K562 (cell line): ENCODE data around the gene USP49. TPM values are rescaled to one million over a fixed set of nuclear protein-coding genes. Genes with fewer than 3 reads are reported as not detected.

Experiments
- C11orf30 ChIP-seq: fragments of 450-650 bp; IDR thresholded peaks from 2 replicates; pipeline ENCODE4 v1.6.1; 2016; ENCODE audit warnings: low read depth, mild to moderate bottlenecking
- CTBP1 ChIP-seq: fragments of 450-650 bp; IDR thresholded peaks from 2 replicates; pipeline ENCODE4 v1.6.1; 2016; ENCODE audit warnings: borderline replicate concordance
- DNMT1 ChIP-seq: fragments of 450-650 bp; IDR thresholded peaks from 2 replicates; pipeline ENCODE4 v1.6.1; 2016; ENCODE audit warnings: antibody characterized with exemption, mild to moderate bottlenecking
- DPF2 ChIP-seq: fragments of 450-650 bp; IDR thresholded peaks from 2 replicates; pipeline ENCODE4 v1.6.1; 2016
- EHMT2 ChIP-seq: fragments of 450-650 bp; IDR thresholded peaks from 2 replicates; pipeline ENCODE4 v1.6.1; 2018; ENCODE audit warnings: antibody characterized with exemption
- FOXJ2 ChIP-seq: fragments of 200-800 bp; sonication (Bioruptor generic); IDR thresholded peaks from 2 replicates; pipeline ENCODE4 v1.6.1; 2016; ENCODE audit warnings: missing genetic modification characterization, missing compliant biosample characterization
- GATA2 ChIP-seq: sonication (generic); formaldehyde crosslinking; IDR thresholded peaks from 2 replicates; pipeline ENCODE4 v1.4.0; 2020; ENCODE audit warnings: mild to moderate bottlenecking, missing genetic modification reagents
- HDAC1 ChIP-seq, 2 experiments: fragments of 450-650 bp; IDR thresholded peaks; 2 replicates each; pipeline ENCODE4 v1.6.1; 2016 to 2017; ENCODE audit warnings: inconsistent platforms in 1 of 2, mild to moderate bottlenecking in 1 of 2, moderate library complexity in 1 of 2
- JUND ChIP-seq, 2 experiments: IDR thresholded peaks; 2 replicates in 1 of 2; 3 replicates in 1 of 2; pipeline ENCODE4 v1.6.1; 2011; ENCODE audit warnings: borderline replicate concordance in 2 of 2, low read depth in 2 of 2, low read length in 2 of 2, improper control_type of control experiment in 1 of 2, missing biosample characterization in 1 of 2, missing genetic modification characterization in 1 of 2, missing genetic modification reagents in 1 of 2
- MAFG ChIP-seq: fragments of 450-650 bp; conservative IDR thresholded peaks from 2 replicates; pipeline ENCODE4 v1.6.1; 2016; ENCODE audit warnings: missing genetic modification characterization, missing compliant biosample characterization
- MEF2D ChIP-seq: conservative IDR thresholded peaks from 2 replicates; pipeline ENCODE4 v1.6.1; 2016; ENCODE audit warnings: low read depth, missing genetic modification characterization, missing compliant biosample characterization
- NEUROD1 ChIP-seq: fragments of 150-350 bp; IDR thresholded peaks from 2 replicates; pipeline ENCODE4 v1.6.1; 2014; ENCODE audit warnings: borderline replicate concordance, low read length, low read depth; ENCODE audit not compliant: partially characterized antibody
- RAD21 ChIP-seq, 2 experiments: fragments of 250-450 bp in 1 of 2; fragments of 450-650 bp in 1 of 2; sonication (Bioruptor Pico) in 1 of 2; formaldehyde crosslinking in 1 of 2; IDR thresholded peaks in 1 of 2; conservative IDR thresholded peaks in 1 of 2; 2 replicates each; pipeline versions ENCODE4 v1.4.0 to v1.8.0; 2020 to 2022; ENCODE audit warnings: mild to moderate bottlenecking in 2 of 2, moderate library complexity in 1 of 2
- SOX6 ChIP-seq: fragments of 450-650 bp; IDR thresholded peaks from 2 replicates; pipeline ENCODE4 v1.6.1; 2014; ENCODE audit warnings: mild to moderate bottlenecking
- ZBTB7A ChIP-seq: IDR thresholded peaks from 2 replicates; pipeline ENCODE4 v1.6.1; 2011; ENCODE audit warnings: low read depth, mild to moderate bottlenecking, low read length, moderate library complexity, borderline replicate concordance; ENCODE audit not compliant: control insufficient read depth
- ZEB2 ChIP-seq: fragments of 450-650 bp; IDR thresholded peaks from 2 replicates; pipeline ENCODE4 v1.6.1; 2016
- ZNF263 ChIP-seq: sonication (generic); formaldehyde crosslinking; IDR thresholded peaks from 2 replicates; pipeline ENCODE4 v1.8.0; 2022; ENCODE audit warnings: mild to moderate bottlenecking, missing genetic modification reagents, borderline replicate concordance
- polyA plus RNA-seq, 8 experiments: library from polyadenylated mRNA; depleted of rRNA in 4 of 8; stranded (reverse) in 5 of 8; unstranded in 3 of 8; fragments of >200 nt; fragmentation: Nextera tagmentation in 2 of 8; fragmentation: Illumina TruSeq in 1 of 8; extraction: Ambion mirVana in 2 of 8; extraction: Trizol in 1 of 8; gene quantifications; 2 replicates each; pipeline versions ENCODE4 v1.2.1 to v1.2.3, GENCODE V29; 2011 to 2014; ENCODE audit warnings: inconsistent platforms in 1 of 8, missing spikeins in 1 of 8
- total RNA-seq, 7 experiments: library from RNA; depleted of rRNA in 6 of 7; stranded (reverse); fragments of >200 nt in 6 of 7; fragmentation: Illumina TruSeq in 2 of 7; extraction: Trizol in 2 of 7; gene quantifications; 2 replicates each; pipeline versions ENCODE4 v1.2.1 to v1.2.3, GENCODE V29; 2011 to 2021; ENCODE audit warnings: low replicate concordance in 1 of 7
- TF ChIP-seq, protein P1 (sequence below): sonication (generic); formaldehyde crosslinking; IDR thresholded peaks from 2 replicates; pipeline ENCODE4 v1.8.0; 2022; ENCODE audit warnings: mild to moderate bottlenecking, missing genetic modification reagents
- TF ChIP-seq, protein P2 (sequence below): fragments of 250-450 bp; sonication (Bioruptor Pico); IDR thresholded peaks from 2 replicates; pipeline ENCODE4 v1.4.0; 2020; ENCODE audit warnings: mild to moderate bottlenecking, moderate library complexity
- TF ChIP-seq, protein P3 (sequence below), 2 experiments: fragments of 450-650 bp; IDR thresholded peaks; 2 replicates each; pipeline ENCODE4 v1.6.1; 2016

The USP49 gene
- total and polyA plus RNA-seq, 9 of the 15 experiments (the other 6 are each of a cell fraction or from before 2014, with no cell fraction given), result 1.0 to 9.9 (median 6.5) TPM

DNA sequence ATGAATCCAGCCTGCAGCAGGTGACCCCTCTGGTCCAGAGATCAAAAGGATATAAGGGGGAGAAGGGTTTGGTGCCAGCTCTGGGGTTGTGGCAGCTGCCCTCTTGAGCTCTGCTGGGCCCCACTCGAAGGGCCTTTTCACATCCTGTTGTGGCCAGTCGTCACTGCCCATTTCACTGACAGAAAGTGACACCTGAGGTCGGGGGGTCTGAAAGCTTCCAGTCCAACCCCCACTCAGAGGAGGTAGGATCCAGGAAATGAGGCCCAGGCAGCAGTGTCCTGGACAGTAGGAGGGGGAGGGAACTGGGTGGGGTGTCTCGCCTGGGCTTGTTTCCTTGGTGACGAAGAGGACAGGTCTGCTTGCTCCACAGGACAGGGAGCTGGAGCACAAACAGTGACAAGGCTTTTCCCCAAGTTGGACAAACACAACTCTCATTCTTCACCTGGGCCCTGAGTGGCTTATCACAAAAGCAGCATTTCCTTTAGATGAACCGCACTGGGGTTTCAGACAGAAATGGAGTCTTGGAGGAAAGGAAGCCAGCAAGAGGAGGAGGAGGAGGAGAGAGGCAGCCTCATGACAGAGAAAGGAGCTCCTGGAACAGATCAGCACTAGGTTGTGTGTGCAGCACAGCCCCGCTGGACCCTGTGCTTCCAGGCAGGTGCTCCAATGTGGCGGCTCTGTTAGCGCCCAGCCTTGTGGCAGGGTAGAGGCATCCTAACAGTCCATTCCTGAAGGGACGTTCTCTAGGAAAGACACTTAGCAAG is 126.4 kb downstream of the USP49 start (continued):
- TF ChIP-seq C11orf30 (peak; percentile 49), ZNF263 (CRISPR knock-in tag) (peak; percentile 46), EHMT2 (0 out of 2 replicates have a peak, but pooled peaks have one; percentile 43), MEF2D (tag) (no peak), GATA2 (CRISPR knock-in tag) (0 out of 2 replicates have a peak, but pooled peaks have one; percentile 27), RAD21 (CRISPR knock-in tag; conservative IDR thresholded peaks at IDR 0.05 in 1 of 2, IDR thresholded peaks at IDR 0.05 in 1 of 2) (0 out of 4 replicates have a peak, but pooled peaks of 1 of the 2 experiments have one; percentile 7), MAFG (tag) (peak; percentile 45), FOXJ2 (tag) (peak; percentile 35; the same call in 1 of the 2 replicates), CTBP1 (peak; percentile 63), ZBTB7A (peak; percentile 31; the same call in 1 of the 2 replicates), DNMT1 (no peak), HDAC1 (IDR thresholded peaks at IDR 0.05) (0 out of 4 replicates have a peak, but pooled peaks of 1 of the 2 experiments have one; percentile 24), SOX6 (peak; percentile 53), ZEB2 (peak; percentile 78), DPF2 (peak; percentile 52; the same call in 1 of the 2 replicates), NEUROD1 (peak; percentile 28), JUND (IDR thresholded peaks at IDR 0.05; ENCODE audit: borderline replicate concordance, low read depth, low read length) (no peak), JUND (tag; IDR thresholded peaks at IDR 0.05; ENCODE audit: borderline replicate concordance, low read depth, low read length) (peak; percentile 40; the same call in 1 of the 3 replicates)
- TF ChIP-seq, protein P1, sequence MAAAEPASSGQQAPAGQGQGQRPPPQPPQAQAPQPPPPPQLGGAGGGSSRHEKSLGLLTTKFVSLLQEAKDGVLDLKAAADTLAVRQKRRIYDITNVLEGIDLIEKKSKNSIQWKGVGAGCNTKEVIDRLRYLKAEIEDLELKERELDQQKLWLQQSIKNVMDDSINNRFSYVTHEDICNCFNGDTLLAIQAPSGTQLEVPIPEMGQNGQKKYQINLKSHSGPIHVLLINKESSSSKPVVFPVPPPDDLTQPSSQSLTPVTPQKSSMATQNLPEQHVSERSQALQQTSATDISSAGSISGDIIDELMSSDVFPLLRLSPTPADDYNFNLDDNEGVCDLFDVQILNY (CRISPR knock-in tag), result no peak
- TF ChIP-seq, protein P2, sequence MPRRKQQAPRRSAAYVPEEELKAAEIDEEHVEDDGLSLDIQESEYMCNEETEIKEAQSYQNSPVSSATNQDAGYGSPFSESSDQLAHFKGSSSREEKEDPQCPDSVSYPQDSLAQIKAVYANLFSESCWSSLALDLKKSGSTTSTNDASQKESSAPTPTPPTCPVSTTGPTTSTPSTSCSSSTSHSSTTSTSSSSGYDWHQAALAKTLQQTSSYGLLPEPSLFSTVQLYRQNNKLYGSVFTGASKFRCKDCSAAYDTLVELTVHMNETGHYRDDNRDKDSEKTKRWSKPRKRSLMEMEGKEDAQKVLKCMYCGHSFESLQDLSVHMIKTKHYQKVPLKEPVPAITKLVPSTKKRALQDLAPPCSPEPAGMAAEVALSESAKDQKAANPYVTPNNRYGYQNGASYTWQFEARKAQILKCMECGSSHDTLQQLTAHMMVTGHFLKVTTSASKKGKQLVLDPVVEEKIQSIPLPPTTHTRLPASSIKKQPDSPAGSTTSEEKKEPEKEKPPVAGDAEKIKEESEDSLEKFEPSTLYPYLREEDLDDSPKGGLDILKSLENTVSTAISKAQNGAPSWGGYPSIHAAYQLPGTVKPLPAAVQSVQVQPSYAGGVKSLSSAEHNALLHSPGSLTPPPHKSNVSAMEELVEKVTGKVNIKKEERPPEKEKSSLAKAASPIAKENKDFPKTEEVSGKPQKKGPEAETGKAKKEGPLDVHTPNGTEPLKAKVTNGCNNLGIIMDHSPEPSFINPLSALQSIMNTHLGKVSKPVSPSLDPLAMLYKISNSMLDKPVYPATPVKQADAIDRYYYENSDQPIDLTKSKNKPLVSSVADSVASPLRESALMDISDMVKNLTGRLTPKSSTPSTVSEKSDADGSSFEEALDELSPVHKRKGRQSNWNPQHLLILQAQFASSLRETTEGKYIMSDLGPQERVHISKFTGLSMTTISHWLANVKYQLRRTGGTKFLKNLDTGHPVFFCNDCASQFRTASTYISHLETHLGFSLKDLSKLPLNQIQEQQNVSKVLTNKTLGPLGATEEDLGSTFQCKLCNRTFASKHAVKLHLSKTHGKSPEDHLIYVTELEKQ (CRISPR knock-in tag), result no peak
- TF ChIP-seq, protein P3, sequence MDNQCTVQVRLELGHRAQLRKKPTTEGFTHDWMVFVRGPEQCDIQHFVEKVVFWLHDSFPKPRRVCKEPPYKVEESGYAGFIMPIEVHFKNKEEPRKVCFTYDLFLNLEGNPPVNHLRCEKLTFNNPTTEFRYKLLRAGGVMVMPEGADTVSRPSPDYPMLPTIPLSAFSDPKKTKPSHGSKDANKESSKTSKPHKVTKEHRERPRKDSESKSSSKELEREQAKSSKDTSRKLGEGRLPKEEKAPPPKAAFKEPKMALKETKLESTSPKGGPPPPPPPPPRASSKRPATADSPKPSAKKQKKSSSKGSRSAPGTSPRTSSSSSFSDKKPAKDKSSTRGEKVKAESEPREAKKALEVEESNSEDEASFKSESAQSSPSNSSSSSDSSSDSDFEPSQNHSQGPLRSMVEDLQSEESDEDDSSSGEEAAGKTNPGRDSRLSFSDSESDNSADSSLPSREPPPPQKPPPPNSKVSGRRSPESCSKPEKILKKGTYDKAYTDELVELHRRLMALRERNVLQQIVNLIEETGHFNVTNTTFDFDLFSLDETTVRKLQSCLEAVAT (IDR thresholded peaks at IDR 0.05), result 0 out of 4 replicates have a peak, but pooled peaks of 1 of the 2 experiments have one; percentile 7
